Measurements from ENCODE around the gene VWA5B1. TPM values are rescaled to one million over a fixed set of nuclear protein-coding genes. Genes with fewer than 3 reads are reported as not detected.

The VWA5B1 gene
- total RNA-seq, 1 donor from 2014 or later, result not detected

- Histone ChIP-seq H3K27ac (no peak overlapping the region), H3K4me1 (no peaks in the 10 kb centered on the region), H3K4me3 (no peak overlapping the region), H3K27me3 (no peaks in the 10 kb centered on the region), H3K9me3 (no peaks in the 10 kb centered on the region), H3K36me3 (no peaks in the 10 kb centered on the region)
- no peak for DNase-seq (ENCODE audit: extremely low spot score in 2 of 2)
- intact Hi-C loops (cut with DNase I), result no loop called here
- TF ChIP-seq, protein P1, sequence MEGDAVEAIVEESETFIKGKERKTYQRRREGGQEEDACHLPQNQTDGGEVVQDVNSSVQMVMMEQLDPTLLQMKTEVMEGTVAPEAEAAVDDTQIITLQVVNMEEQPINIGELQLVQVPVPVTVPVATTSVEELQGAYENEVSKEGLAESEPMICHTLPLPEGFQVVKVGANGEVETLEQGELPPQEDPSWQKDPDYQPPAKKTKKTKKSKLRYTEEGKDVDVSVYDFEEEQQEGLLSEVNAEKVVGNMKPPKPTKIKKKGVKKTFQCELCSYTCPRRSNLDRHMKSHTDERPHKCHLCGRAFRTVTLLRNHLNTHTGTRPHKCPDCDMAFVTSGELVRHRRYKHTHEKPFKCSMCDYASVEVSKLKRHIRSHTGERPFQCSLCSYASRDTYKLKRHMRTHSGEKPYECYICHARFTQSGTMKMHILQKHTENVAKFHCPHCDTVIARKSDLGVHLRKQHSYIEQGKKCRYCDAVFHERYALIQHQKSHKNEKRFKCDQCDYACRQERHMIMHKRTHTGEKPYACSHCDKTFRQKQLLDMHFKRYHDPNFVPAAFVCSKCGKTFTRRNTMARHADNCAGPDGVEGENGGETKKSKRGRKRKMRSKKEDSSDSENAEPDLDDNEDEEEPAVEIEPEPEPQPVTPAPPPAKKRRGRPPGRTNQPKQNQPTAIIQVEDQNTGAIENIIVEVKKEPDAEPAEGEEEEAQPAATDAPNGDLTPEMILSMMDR (IDR thresholded peaks at IDR 0.05), result no peak
- no peak for TF ChIP-seq POLR2AphosphoS5 (IDR thresholded peaks at IDR 0.05; ENCODE audit: insufficient read depth in 1 of 2, low read depth in 1 of 2)
- no peak for TF ChIP-seq POLR2A (IDR thresholded peaks at IDR 0.05)
Observed at GRCh38 chr1:20383631-20384030, 93.0 kb downstream of the VWA5B1 start.

- intact Hi-C loops (cut with DNase I), result no loop called here
- Histone ChIP-seq H3K4me3 (no peak overlapping the region), H3K9me3 (no peaks in the 10 kb centered on the region), H3K36me3 (no peaks in the 10 kb centered on the region), H3K27me3 (no peaks in the 10 kb centered on the region), H3K4me1 (no peaks in the 10 kb centered on the region), H3K27ac (no peak overlapping the region)
- TF ChIP-seq POLR2A (IDR thresholded peaks at IDR 0.05) (no peak), POLR2AphosphoS5 (IDR thresholded peaks at IDR 0.05; ENCODE audit: insufficient read depth in 1 of 2, low read depth in 1 of 2) (no peak)
- TF ChIP-seq, protein P1 (IDR thresholded peaks at IDR 0.05), result no peak
- DNase-seq (ENCODE audit: extremely low spot score in 2 of 2), result no peak
Observed at GRCh38 chr1:20385630-20386029, 95.0 kb downstream of the VWA5B1 start.

- DNase-seq (ENCODE audit: extremely low spot score in 2 of 2), result no peak
- H3K27ac ChIP-seq, result no peak overlapping the region
- no peaks in the 10 kb centered on the region for H3K36me3 ChIP-seq
- no peaks in the 10 kb centered on the region for H3K27me3 ChIP-seq
- intact Hi-C loops (cut with DNase I), result no loop called here
- H3K4me3 ChIP-seq, result no peak overlapping the region
- TF ChIP-seq, protein P1 (IDR thresholded peaks at IDR 0.05), result no peak
- no peak for TF ChIP-seq POLR2AphosphoS5 (IDR thresholded peaks at IDR 0.05; ENCODE audit: insufficient read depth in 1 of 2, low read depth in 1 of 2)
- no peak for TF ChIP-seq POLR2A (IDR thresholded peaks at IDR 0.05)
- H3K9me3 ChIP-seq, result no peaks in the 10 kb centered on the region
- no peaks in the 10 kb centered on the region for H3K4me1 ChIP-seq
Observed at GRCh38 chr1:20386323-20387081, 95.8 kb downstream of the VWA5B1 start.

DNA sequence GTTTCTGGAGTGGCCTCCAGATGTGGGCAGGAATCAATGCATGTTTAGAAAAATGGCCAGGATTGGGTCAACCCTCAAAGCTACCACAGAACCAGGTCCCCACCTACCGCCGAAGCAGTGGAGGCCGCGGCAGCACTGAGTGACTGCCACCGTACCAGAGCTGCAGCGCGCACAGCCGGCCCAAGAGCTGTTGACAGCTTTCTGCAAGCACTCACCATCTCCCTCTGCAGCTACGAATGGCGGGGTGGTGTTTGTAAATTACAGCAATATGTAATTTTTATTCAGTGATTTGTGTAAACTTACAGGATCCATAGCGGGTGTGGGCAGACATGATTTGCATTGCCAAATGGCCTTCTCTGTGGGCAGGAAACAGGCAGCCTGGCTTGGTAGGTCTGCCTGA, 98.9 kb downstream of the VWA5B1 start:
- no peaks in the 10 kb centered on the region for H3K4me1 ChIP-seq
- no peak overlapping the region for H3K27ac ChIP-seq
- TF ChIP-seq POLR2A (IDR thresholded peaks at IDR 0.05), result no peak
- TF ChIP-seq, protein P1 (IDR thresholded peaks at IDR 0.05), result no peak
- no peak for TF ChIP-seq POLR2AphosphoS5 (IDR thresholded peaks at IDR 0.05; ENCODE audit: insufficient read depth in 1 of 2, low read depth in 1 of 2)
- H3K4me3 ChIP-seq, result no peak overlapping the region
- H3K27me3 ChIP-seq, result no peaks in the 10 kb centered on the region
- intact Hi-C loops (cut with DNase I), result no loop called here
- H3K36me3 ChIP-seq, result no peaks in the 10 kb centered on the region
- no peak for DNase-seq (ENCODE audit: extremely low spot score in 2 of 2)
- H3K9me3 ChIP-seq, result no peaks in the 10 kb centered on the region

- no peaks in the 10 kb centered on the region for H3K27me3 ChIP-seq
- H3K27ac ChIP-seq, result no peak overlapping the region
- TF ChIP-seq POLR2AphosphoS5 (IDR thresholded peaks at IDR 0.05; ENCODE audit: insufficient read depth in 1 of 2, low read depth in 1 of 2) (no peak), POLR2A (IDR thresholded peaks at IDR 0.05) (no peak)
- TF ChIP-seq, protein P1 (IDR thresholded peaks at IDR 0.05), result no peak
- no peaks in the 10 kb centered on the region for H3K9me3 ChIP-seq
- no peak for DNase-seq (ENCODE audit: extremely low spot score in 2 of 2)
- H3K36me3 ChIP-seq, result no peaks in the 10 kb centered on the region
- H3K4me3 ChIP-seq, result no peak overlapping the region
- no peaks in the 10 kb centered on the region for H3K4me1 ChIP-seq
- intact Hi-C loops (cut with DNase I), result no loop called here
Observed at GRCh38 chr1:20390589-20391331, 100.1 kb downstream of the VWA5B1 start.

Data from vagina (tissue), 2 donors.